HUES48 (cell line): ENCODE data around the gene POLA1.

Experiments
- H3K27ac ChIP-seq: one replicate; pipeline ENCODE4 v1.7.0; 2013; ENCODE audit warnings: low read depth, low read length, inconsistent platforms
- H3K27me3 ChIP-seq: 2 replicates; pipeline ENCODE4 v1.6.1; 2013; ENCODE audit warnings: mild to moderate bottlenecking, low read length; ENCODE audit not compliant: control insufficient read depth, insufficient read depth
- H3K36me3 ChIP-seq: 2 replicates; pipeline ENCODE4 v1.6.1; 2013; ENCODE audit warnings: low read length; ENCODE audit not compliant: control insufficient read depth, insufficient read depth
- H3K4me1 ChIP-seq: 2 replicates; pipeline ENCODE4 v1.6.1; 2013; ENCODE audit warnings: mild to moderate bottlenecking, low read length; ENCODE audit not compliant: control insufficient read depth, insufficient read depth
- H3K4me3 ChIP-seq: 2 replicates; pipeline ENCODE4 v1.5.1; 2013; ENCODE audit warnings: mild to moderate bottlenecking, low read depth, low read length
- H3K9ac ChIP-seq: 2 replicates; pipeline ENCODE4 v1.6.1; 2013; ENCODE audit warnings: mild to moderate bottlenecking, low read depth, low read length, moderate library complexity
- H3K9me3 ChIP-seq: 2 replicates; pipeline ENCODE4 v1.6.1; 2013; ENCODE audit warnings: low read length; ENCODE audit not compliant: control insufficient read depth, insufficient read depth

The POLA1 gene

DNA sequence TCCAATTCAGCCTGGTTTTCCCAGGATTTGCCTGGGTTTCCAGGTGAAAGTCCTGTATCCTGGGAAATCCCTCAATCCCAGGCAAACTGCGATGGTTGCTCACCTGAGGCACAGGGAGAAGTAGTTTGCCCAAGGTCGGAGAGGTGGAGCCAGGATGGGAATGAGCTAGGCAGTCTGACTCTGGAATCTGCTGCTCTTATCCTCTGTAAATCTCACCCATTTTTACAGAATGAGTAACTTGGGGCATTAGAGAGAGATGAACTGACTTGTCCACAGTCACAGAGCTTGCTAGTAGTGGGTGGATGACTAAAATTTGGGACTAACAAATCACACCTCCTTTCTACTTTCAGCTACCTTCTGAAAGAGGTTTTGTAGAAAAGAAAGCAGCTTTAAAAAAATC is 331.9 kb downstream of the POLA1 start:
- Histone ChIP-seq H3K9ac (no peak overlapping the region), H3K27me3 (peaks cover 52% of the 10 kb centered on the region), H3K4me3 (no peak overlapping the region), H3K9me3 (no peaks in the 10 kb centered on the region), H3K4me1 (peaks cover 30% of the 10 kb centered on the region), H3K27ac (no peak overlapping the region), H3K36me3 (no peaks in the 10 kb centered on the region)

DNA sequence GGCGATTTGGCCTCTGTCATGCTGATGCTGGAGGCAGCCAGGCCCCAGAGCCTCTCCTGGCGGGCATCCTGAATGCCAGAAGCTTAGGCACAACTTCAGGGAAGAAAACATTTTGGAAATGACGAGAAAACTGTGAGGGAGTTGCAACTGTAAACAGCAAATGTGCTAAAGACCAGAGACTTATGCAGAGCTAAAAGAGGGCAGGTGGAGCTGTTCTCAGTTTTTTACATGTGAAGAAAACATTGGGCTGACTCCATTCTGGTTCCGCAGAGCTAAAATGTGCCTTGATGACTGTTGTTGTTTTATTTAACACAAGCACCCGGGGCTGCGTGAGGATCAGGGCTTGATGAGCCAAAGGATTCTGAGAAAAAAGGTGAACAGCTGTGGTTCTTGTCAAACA is 332.9 kb downstream of the POLA1 start:
- Histone ChIP-seq H3K27me3 (peaks cover 42% of the 10 kb centered on the region), H3K4me1 (peaks cover 25% of the 10 kb centered on the region)

DNA sequence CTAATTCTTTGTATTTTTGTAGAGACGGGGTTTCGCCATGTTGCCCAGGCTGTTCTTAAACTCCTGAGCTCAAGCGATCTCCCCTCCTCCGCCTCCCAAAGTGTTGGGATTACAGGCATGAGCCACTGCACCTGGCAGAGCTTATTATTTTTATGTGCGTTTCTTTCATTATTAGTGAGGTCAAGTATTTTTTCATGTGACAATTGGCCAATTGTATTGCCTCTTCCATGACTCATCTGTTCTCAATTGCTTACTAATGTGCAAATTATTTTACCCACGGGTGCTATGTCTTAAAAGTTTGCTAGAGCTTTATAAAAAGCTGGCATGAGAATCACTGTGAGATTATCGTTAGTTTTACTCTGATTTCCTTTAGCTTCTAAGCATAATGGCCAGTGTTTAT is 335.0 kb downstream of the POLA1 start:
- Histone ChIP-seq H3K9ac (no peak overlapping the region), H3K9me3 (no peaks in the 10 kb centered on the region), H3K27me3 (peaks cover 21% of the 10 kb centered on the region), H3K4me1 (peaks cover 14% of the 10 kb centered on the region), H3K4me3 (no peak overlapping the region), H3K36me3 (no peaks in the 10 kb centered on the region), H3K27ac (no peak overlapping the region)

More for the DNA sequence above, 332.9 kb downstream of the POLA1 start:
- Histone ChIP-seq H3K36me3 (no peaks in the 10 kb centered on the region), H3K9ac (no peak overlapping the region), H3K9me3 (no peaks in the 10 kb centered on the region), H3K27ac (no peak overlapping the region), H3K4me3 (no peak overlapping the region)

DNA sequence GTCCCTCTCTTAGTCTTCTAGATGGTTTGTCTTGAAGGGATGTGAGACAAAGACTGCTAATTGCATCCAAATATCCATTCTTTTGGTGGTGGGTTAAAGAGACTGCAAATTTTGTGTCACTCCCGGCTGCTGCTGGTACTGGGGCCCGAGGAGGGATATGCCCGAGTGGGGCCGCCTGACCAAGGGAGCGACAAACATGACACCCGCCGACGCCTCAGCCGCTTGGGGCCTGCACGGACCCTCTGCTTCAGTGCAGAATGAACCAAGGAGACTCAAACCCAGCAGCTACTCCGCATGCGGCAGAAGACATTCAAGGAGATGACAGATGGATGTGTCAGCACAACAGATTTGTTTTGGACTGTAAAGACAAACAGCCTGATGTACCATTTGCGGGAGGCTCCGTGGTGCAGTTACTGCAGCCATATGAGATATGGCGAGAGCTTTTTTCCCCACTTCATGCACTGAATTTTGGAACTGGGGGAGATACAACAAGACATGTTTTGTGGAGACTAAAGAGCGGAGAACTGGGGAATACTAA is 335.6 kb downstream of the POLA1 start:
- Histone ChIP-seq H3K36me3 (no peaks in the 10 kb centered on the region), H3K9ac (no peak overlapping the region), H3K4me1 (peaks cover 12% of the 10 kb centered on the region; the same call in 1 of the 2 replicates), H3K9me3 (no peaks in the 10 kb centered on the region), H3K4me3 (no peak overlapping the region), H3K27me3 (peaks cover 14% of the 10 kb centered on the region), H3K27ac (no peak overlapping the region)

DNA sequence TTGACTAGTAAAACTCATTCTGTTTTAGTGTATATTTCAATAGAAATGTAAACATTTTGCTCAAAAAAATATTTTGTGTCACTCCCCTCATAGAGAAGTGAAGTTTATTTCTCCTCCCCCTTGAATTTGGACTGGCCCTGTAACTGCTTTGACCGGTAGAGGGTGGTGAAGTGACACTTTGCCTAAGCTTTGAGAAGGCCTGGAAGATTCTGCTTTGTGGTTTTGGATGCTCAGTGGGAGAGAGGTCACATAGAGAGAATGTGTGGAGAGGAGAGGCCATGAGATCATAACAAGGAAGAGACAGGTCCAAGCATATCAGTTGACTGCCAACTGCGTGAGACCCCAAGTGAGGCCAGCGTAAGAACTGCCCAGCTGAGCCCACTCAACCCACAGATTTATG is 341.2 kb downstream of the POLA1 start:
- Histone ChIP-seq H3K27me3 (no peaks in the 10 kb centered on the region), H3K9me3 (no peaks in the 10 kb centered on the region), H3K9ac (no peak overlapping the region), H3K27ac (no peak overlapping the region), H3K36me3 (no peaks in the 10 kb centered on the region), H3K4me1 (no peaks in the 10 kb centered on the region), H3K4me3 (no peak overlapping the region)

DNA sequence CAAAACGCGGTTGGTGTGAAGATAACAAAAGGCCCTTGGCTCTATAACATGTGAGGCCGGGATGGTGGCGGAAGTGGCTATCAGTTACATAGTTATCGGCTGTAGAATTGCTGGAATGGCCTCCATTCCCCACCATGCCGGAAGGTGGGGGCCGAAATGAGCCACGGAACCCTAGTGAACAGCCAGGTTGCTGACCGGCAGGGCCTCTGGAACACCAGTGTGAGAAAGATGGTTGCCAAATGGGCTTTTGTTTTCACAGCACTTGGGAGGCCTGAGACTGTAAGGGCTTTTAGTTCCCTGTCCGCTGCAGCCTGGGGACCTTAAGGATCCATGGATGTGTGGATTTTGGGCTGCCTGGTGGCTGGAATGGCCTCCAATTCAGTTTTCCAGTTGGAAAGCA is 345.3 kb downstream of the POLA1 start:
- Histone ChIP-seq H3K4me1 (no peaks in the 10 kb centered on the region), H3K9me3 (no peaks in the 10 kb centered on the region), H3K27me3 (no peaks in the 10 kb centered on the region), H3K9ac (no peak overlapping the region), H3K4me3 (no peak overlapping the region), H3K36me3 (no peaks in the 10 kb centered on the region), H3K27ac (no peak overlapping the region)

DNA sequence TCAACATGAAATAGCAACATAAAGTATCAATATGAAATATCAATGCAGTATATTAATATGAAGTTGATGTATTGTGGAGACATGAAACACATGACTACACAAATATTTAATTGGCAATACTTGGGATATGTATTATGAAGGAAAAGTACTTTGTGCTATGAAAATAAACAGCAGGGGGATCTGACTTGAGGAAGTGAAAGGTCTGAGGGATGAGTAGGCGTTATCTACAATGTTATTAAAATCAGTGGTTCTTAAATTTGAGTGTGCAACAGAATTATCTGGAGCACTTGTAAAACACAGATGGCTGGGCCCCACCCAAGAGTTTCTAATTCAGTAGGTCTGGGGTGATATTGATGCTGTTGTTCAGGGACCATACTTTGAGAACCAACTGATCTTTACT is 349.5 kb downstream of the POLA1 start:
- no peaks in the 10 kb centered on the region for H3K36me3 ChIP-seq
- H3K4me3 ChIP-seq: no peak overlapping the region
- H3K4me1 ChIP-seq: peaks cover 11% of the 10 kb centered on the region
- H3K9ac ChIP-seq: no peak overlapping the region
- no peak overlapping the region for H3K27ac ChIP-seq
- no peaks in the 10 kb centered on the region for H3K9me3 ChIP-seq
- no peaks in the 10 kb centered on the region for H3K27me3 ChIP-seq
